Smooth muscle cell (in vitro differentiated cells): Measurements from ENCODE around the gene ZMIZ1. TPM values are rescaled to one million over a fixed set of nuclear protein-coding genes. Genes with fewer than 3 reads are reported as not detected.

Experiments
- DNase-seq: peaks from one replicate; lab custom pipeline; 2025; ENCODE audit not compliant: unreplicated experiment; lab: John Stamatoyannopoulos, UW
- H2AFZ ChIP-seq: fragments of 200-600 bp; sonication (generic); 2 replicates; pipeline ENCODE4 v1.6.0; 2016; ENCODE audit warnings: antibody characterized with exemption, low read depth, mild to moderate bottlenecking
- H3F3A ChIP-seq: fragments of 200-600 bp; sonication (generic); 2 replicates; pipeline ENCODE4 v1.6.0; 2017; ENCODE audit warnings: antibody characterized with exemption, low read depth
- H3K27ac ChIP-seq: fragments of 200-600 bp; sonication (generic); 2 replicates; pipeline ENCODE4 v1.5.1; 2016; ENCODE audit warnings: low read depth, mild to moderate bottlenecking
- H3K27me3 ChIP-seq: fragments of 200-600 bp; sonication (generic); 2 replicates; pipeline ENCODE4 v1.6.1; 2016; ENCODE audit warnings: low read depth, mild to moderate bottlenecking
- H3K36me3 ChIP-seq: fragments of 200-600 bp; sonication (generic); 2 replicates; pipeline ENCODE4 v1.5.1; 2016; ENCODE audit warnings: low read depth
- H3K4me1 ChIP-seq: fragments of 200-600 bp; sonication (generic); 2 replicates; pipeline ENCODE4 v1.5.1; 2016; ENCODE audit warnings: low read depth
- H3K4me2 ChIP-seq: fragments of 200-600 bp; sonication (generic); 2 replicates; pipeline ENCODE4 v1.6.0; 2016; ENCODE audit warnings: mild to moderate bottlenecking
- H3K4me3 ChIP-seq: fragments of 200-600 bp; sonication (generic); 2 replicates; pipeline ENCODE4 v1.5.1; 2016; ENCODE audit warnings: mild to moderate bottlenecking
- H3K79me2 ChIP-seq: fragments of 200-600 bp; sonication (generic); 2 replicates; pipeline ENCODE4 v1.6.0; 2016; ENCODE audit warnings: low read depth, mild to moderate bottlenecking
- H3K9ac ChIP-seq: fragments of 200-600 bp; sonication (generic); 2 replicates; pipeline ENCODE4 v1.6.0; 2016; ENCODE audit warnings: low read depth
- H3K9me3 ChIP-seq: fragments of 200-600 bp; sonication (generic); replicated peaks from 2 replicates; pipeline ENCODE4 v1.5.1; 2016; ENCODE audit warnings: low read depth
- H4K20me1 ChIP-seq: fragments of 200-600 bp; sonication (generic); 2 replicates; pipeline ENCODE4 v1.6.0; 2016; ENCODE audit warnings: low read depth
- CTCF ChIP-seq: fragments of 200-600 bp; sonication (generic); IDR thresholded peaks from 2 replicates; pipeline ENCODE4 v1.5.1; 2017; ENCODE audit warnings: borderline replicate concordance, mild to moderate bottlenecking, antibody characterized with exemption; ENCODE audit not compliant: insufficient read depth, poor library complexity, severe bottlenecking
- WGBS: methylation state at CpG from one replicate; pipeline ENCODE4 v1.1.7; 2016; ENCODE audit warnings: low lambda C conversion rate; 5-methylcytosine and 5-hydroxymethylcytosine counted together
- polyA plus RNA-seq: library from polyadenylated mRNA; unstranded; fragments of >200 nt; fragmentation: Nextera tagmentation; extraction: Ambion mirVana; gene quantifications from 2 replicates; pipeline ENCODE4 v1.2.1, GENCODE V29; 2016
- total RNA-seq: library from RNA; depleted of rRNA; stranded (reverse); fragments of >200 nt; gene quantifications from 2 replicates; pipeline ENCODE4 v1.2.3, GENCODE V29; 2014

ZMIZ1 gene
- total and polyA plus RNA-seq, 2 experiments from 2014 or later: 24.2 to 31.3 TPM

GRCh38 chr10:79322616-79323543, 254.1 kb downstream of the ZMIZ1 start:
- Histone ChIP-seq H3K4me1 (no peaks in the 10 kb centered on the region), H3K36me3 (no peaks in the 10 kb centered on the region), H3K27ac (peak overlapping the region; percentile 79), H4K20me1 (no peaks in the 10 kb centered on the region), H2AFZ (no peak overlapping the region), H3K79me2 (no peaks in the 10 kb centered on the region), H3F3A (peaks cover 13% of the 10 kb centered on the region), H3K4me2 (peak overlapping the region; percentile 29), H3K9ac (peak overlapping the region; percentile 58), H3K27me3 (no peaks in the 10 kb centered on the region), H3K4me3 (no peak overlapping the region), H3K9me3 (no peaks in the 10 kb centered on the region)
- no peak for DNase-seq
- WGBS: 58% methylated on average over 15 of the region's 15 CpGs
- no peak for TF ChIP-seq CTCF

- Histone ChIP-seq H3K27ac (peak overlapping the region; percentile 79), H3K4me1 (no peaks in the 10 kb centered on the region), H3K79me2 (no peaks in the 10 kb centered on the region), H3K4me3 (no peak overlapping the region), H3K27me3 (no peaks in the 10 kb centered on the region), H3K4me2 (no peak overlapping the region), H3F3A (peaks cover 7% of the 10 kb centered on the region), H3K36me3 (no peaks in the 10 kb centered on the region), H3K9ac (no peak overlapping the region), H4K20me1 (no peaks in the 10 kb centered on the region), H2AFZ (no peak overlapping the region), H3K9me3 (no peaks in the 10 kb centered on the region)
- no peak for TF ChIP-seq CTCF
- 77% methylated on average over 1 of the region's 1 CpG for WGBS
- no peak for DNase-seq
Observed at GRCh38 chr10:79323602-79324001, 254.8 kb downstream of the ZMIZ1 start.

GRCh38 chr10:79324032-79324695, 255.4 kb downstream of the ZMIZ1 start:
- H3K4me2 ChIP-seq: no peak overlapping the region
- no peak for DNase-seq
- 79% methylated on average over 10 of the region's 10 CpGs for WGBS
- H3K36me3 ChIP-seq: no peaks in the 10 kb centered on the region
- H4K20me1 ChIP-seq: no peaks in the 10 kb centered on the region
- H3K27me3 ChIP-seq: no peaks in the 10 kb centered on the region
- no peak overlapping the region for H2AFZ ChIP-seq
- H3F3A ChIP-seq: peaks cover 7% of the 10 kb centered on the region
- no peaks in the 10 kb centered on the region for H3K9me3 ChIP-seq
- H3K9ac ChIP-seq: no peak overlapping the region
- no peaks in the 10 kb centered on the region for H3K4me1 ChIP-seq
- TF ChIP-seq CTCF: no peak
- no peak overlapping the region for H3K4me3 ChIP-seq
- H3K27ac ChIP-seq: no peak overlapping the region
- no peaks in the 10 kb centered on the region for H3K79me2 ChIP-seq
